GM19328 (cell line): ENCODE results near the gene CORO7.

Experiments
- ATAC-seq: cut with Tn5 transposase; IDR thresholded peaks from one replicate; pipeline ENCODE4 v1.9.1; 2021; ENCODE audit warnings: mild to moderate bottlenecking, moderate library complexity; ENCODE audit not compliant: unreplicated experiment

CORO7 gene

DNA sequence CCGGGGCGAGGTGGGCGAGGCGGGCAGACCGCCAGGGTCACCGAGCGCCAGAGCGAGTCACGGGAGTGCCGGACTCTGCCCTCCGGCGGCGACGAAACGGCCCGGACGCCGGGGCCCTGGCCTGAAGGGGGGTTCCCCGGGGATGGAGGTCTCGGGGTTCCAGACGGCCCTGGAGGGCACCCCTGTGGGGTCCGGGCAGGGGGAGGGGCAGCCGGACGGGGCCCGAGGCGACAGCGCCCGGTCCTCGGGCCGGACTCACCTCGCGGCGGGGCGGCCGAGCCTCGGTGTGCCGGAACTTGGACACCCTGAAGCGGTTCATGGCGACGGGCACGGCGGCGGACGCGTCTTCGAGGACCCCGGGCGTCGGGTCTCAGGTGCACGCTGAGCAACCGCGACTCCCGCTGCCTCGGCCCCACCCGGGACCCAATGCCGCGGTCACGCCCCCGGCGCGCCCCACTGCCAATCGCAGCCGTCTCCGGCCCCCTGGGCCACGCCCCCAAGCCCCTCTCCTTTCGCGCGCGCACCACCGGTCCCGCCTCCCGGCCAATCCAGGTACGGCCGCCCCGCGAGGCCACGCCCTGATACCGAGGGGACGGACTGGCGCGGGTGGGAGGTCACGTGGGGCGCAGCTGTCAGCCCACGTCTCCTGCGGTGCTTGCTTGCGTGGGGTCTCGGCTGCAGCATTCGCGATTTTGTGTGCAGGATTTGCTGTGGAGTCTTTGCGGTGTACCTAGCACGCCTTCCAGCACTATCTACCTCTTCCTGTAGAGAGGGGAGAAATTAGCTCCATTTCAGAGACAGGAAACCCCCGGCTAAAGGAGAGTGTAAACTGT, at the start of gene CORO7:
TSS of gene CORO7 (minus strand) at position 397 of the 833 bp plus-strand sequence. CDS start at position 319, 78 bp downstream.
- ATAC-seq: peak; percentile 60

DNA sequence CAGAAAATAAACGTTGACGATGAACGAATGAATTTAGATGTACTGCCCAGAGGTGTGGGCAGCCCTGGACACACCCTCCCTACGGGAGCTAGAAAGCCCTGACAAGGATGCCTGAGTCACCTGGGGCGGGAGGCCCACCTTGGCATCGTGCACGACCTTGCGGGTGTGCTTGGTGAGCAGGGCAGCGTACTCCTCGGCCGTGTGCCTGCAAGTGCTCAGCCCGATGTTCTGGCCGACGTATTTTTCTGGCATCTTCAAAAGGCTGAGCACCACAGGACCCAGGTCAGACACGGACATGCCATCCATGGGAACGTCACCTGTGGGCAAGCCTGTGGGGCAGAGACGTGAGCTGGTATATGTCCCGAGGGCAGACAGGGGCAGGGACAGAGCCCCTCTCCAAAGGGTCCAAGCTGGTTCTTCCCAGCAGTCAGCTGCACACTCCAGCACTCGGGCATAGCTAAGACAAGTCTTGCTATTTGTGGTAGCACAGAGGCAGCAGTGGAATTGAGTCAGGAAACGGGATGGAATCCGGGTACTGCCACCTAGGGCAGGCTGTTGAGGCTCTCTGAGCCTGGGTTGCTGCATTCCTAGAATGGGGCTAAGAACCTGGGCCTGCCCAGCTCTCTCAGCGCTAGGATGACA, 47.2 kb upstream of the CORO7 start:
- ATAC-seq: no peak

DNA sequence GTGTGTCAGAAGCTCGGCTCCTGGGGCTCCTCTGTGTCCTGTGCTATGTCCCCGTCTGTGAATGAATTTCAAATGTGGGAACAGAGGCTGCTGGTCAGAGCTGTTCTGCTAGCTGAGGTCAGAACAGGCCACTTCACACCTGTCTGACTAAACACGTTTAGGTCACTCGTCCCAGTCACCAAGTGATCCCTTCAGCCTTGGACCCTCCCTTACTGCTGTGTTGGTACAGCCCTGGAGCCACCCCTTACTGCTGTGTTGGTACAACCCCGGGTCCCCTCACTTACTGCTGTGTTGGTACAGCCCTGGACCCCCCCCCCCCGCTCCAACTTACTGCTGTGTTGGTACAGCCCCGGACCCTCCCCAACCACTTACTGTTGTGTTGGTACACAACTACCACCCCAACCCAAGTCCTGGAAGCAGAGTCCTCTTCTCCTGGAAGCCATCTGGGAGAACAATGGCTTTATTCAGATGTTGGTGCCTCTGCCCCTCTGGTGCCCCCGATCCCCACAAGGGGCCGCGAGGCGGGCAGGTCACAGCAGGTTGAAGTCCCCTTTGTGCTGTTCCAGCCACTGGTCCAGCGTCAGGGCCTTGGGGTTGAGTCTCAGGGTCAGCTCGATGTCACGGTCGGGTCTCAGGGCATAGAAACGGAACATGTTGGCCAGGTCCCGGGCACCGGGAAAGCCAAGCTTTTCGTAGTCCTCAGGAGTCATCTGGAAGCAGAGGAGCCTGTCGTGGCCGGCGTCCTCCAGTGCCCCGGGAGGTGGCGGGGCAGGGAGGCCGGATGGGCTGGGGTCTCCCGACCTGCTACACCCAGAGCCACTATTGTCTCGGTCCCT, 45.1 kb upstream of the CORO7 start:
- ATAC-seq: no peak

DNA sequence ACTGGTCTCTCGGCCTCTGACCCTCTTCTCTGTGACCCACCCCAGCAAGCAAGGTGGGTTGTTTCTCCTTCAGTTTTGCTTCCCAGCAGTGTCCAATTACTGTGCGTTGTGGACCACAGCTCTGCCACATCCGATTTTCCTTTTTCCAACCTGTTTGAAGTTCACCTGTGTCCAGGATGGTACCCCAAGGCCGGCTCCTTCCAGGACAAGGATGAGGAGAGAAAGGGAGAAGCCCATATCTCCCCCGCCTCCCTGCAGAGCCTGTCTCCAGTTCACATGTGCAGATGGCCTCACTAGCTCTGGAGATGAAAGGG, 44.5 kb upstream of the CORO7 start:
- no peak for ATAC-seq

DNA sequence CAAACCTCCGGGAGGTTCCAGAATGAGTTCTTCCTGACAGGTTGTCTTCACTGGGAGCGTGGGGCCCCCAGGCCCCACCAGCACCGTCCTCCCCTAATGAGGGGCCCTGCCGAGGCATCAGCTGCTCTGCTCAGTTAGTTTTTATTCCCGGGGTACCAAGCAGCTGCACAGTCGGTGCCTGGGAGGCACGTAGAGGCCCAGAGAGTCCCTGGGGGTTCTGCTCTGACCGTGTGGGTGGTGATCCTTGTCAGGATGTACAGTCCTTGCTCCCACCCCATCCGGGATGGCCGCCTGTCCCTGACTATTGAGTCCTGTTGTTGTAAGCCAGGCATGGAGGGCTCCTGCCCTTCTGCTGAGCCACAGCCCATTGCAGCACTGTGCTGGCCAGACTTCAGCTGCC, 39.6 kb upstream of the CORO7 start:
- no peak for ATAC-seq

DNA sequence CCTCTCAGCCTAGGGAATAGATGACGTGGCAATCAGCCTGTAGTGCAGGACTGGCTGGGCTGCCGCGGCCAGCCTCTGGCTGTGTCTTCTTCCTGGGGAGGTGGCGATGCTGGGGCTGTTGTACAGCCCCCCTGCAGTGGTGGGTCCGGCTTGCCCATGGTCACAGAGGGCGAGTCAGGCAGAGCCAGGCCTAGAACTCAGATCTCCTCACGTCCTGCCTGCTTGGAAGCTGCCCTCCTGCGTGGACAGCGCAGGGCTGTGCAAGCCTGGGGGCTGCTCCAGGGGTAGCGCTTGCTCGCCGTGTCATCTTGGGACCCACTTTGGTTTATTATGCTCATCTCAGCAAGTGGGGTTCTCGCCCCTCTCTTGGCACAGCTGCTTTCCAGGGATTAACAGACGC, 38.7 kb upstream of the CORO7 start:
- ATAC-seq: no peak

DNA sequence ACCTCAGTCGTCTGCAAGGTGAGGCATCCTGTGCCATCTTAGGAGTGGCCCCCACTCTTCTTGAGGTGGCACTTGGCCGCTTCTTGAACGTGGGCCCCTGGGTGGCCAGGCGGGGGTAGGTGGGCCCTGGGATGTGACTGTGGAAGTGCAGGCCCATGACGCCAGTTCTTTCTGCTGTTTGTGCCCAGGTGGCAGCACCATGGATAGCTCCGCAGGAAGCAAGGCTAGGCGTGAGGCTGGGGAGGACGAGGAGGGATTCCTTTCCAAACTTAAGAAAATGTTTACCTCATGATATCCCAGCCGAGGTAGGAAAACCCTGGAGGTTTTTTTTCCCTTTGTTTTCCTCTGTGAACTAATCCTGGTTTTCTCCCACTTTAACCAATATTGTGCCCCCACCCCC, 38.2 kb upstream of the CORO7 start:
- no peak for ATAC-seq

DNA sequence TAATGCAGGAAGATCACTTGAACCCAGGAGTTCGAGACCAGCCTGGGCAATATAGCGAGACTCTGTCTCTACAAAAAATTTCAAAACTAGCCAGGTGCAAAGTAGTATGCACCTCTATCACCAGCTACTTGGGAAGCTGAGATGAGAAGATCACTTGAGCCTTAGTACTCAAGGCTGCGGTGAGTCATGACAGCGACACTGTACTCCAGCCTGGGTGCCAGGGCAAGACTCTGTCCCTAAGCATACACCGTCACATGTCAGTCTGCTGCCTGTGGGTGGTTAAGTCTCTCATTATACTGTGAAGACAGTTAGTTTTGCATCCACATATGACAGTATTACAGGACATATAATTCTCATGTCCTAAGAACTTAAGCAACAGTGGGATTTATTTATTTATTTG, 36.3 kb upstream of the CORO7 start:
- no peak for ATAC-seq

DNA sequence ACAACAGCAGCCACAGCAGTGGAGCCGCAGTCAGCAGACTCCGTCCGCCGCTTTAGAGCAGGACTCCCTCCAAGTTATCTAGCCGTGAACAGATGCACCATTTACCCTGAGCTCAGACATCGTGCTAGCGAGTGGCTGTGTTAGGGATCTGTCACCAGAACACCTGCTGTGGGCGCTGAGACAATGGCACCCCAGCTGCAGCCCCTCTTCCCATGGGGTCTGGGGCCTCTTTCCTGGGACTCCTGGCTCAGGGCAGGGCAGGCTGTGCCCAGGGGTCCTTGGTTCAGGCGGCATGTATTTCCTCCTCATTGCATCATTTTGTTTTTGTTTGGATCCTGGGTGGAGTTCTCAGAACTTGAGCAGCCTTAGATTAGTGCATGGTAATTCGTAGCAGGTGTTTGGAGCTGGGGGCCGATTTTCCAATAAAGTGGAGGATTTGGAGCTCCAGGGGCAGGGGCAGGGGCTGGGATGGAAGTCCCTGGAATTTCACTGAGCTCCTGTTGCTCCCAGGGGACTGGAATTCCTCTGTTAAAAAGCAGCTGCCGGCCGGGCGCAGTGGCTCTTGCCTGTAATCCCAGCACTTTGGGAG, 34.6 kb upstream of the CORO7 start:
- no peak for ATAC-seq

DNA sequence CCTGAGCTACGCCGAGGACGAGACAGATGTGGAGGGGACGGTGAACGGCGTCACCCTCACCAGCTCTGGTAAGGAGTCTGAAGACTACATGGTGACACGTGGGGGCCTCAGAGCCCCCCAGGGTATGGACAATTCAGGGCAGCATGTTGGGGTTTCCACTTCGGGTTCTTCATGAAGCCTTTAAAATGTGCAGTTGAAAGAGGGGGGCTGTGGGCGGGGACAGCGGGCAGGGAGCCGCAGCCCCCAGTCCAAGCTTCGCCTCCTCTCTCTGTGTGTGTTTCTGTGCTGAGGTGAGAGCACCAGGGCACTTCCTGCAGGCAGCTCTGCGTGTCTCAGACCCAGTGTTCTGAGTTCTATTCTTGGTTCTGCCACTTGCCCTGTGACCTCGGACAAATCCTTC, 34.0 kb upstream of the CORO7 start:
- no peak for ATAC-seq

DNA sequence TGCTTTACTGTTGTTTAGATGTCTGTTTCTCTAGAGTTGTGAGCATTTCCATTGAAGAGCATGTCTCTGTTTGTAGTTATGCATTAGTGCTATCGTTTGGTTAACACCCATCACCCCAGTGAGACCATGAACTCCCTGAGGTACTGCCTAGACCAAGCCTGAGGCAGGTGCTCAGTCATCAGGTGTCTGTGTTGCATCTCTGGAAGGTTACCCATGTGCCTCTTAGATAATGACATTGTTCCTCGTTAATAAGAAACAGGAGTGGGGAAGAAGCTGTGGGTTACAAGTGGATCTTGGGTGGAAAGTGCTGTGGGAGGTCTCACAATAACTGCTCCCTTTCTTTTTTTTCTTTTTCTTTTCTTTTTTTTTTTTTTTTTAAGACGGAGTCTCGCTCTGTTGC, 27.6 kb upstream of the CORO7 start:
- no peak for ATAC-seq

DNA sequence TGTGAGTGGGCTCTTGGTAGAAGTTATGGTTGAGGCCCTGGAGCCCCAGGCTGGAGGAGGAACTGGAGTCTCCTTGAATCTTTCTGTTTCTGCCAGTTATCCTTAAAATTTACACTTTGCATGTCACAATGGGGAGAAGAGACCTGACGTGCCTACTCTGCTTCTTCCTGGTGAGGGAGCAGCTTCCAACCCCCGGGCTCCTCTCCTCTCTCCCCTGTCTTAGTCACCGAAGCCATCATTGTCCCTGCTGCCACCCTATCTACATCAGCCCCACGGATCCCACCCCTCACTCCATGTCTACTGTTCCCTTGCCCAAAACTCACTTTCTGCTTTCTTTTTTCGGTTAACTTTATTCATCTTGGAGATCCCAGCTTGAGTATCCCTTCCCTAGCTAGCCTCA, 26.9 kb upstream of the CORO7 start:
- no peak for ATAC-seq

DNA sequence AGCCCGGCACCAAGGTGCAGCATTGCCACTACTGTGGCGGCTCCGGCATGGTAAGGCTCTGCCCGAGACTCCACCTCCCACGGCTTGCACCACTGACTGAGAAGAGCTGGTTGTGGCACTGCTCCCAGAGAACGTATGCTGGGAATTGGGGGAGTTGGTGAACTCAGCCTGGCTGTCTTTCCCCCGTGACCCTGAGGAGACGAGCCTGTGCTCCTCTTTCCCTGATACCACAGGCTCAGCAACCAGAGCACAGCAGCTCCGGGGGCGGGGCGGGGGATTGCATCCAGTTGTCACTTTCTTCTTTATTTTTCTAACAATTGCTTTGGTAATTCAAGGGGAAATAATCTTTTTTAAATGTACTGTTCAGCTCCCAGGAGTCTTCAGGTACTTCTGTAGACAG, 26.0 kb upstream of the CORO7 start:
- no peak for ATAC-seq

DNA sequence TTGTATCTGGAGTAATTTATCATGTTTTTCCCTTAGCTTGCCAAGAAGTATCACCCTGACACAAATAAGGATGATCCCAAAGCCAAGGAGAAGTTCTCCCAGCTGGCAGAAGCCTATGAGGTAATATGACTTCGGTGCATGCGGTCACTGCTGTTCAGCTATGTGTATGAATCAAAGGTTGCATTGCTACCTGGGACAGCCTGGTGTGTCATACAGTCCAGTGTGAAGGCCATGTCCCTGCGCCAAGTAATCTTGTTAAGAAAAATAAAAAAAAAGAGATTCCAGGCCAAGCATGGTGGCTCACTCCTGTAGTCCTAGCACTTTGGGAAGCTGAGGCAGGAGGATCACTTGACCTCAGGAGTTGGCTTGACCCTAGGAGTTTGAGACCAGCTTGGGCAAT, 21.0 kb upstream of the CORO7 start:
- ATAC-seq: no peak

DNA sequence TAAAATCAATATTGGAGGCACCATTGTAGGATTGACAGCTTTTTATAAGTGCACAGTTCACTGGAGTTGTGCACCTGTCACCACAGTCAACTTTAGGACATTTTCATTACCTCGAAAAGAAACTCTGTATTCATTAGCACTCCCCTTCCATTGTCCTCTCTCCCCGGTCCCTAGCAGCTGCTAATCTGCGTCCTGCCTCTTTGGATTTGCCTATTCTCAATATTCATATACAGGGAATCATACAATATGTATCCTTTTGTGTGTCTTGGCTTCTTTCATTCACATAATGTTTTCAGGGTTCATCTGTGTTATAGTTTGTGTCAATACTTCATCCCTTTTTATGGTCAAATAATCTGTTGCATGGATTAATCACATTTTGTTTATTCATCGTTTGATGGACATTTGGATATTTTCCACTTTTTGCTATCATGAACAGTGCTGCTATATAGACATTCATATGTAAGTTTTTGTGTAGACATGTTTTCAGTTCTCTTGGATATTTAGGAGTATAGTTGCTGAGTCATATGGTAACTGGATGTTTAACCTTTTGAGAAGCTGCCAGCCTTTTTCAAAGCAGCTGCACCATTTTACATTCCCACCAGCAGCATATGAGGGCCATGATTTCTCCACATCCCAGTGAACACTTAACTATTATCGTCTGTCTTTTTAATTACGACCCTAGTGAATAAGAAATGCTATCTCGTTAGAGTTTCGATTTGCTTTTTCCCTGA, 19.1 kb upstream of the CORO7 start:
- ATAC-seq: no peak

DNA sequence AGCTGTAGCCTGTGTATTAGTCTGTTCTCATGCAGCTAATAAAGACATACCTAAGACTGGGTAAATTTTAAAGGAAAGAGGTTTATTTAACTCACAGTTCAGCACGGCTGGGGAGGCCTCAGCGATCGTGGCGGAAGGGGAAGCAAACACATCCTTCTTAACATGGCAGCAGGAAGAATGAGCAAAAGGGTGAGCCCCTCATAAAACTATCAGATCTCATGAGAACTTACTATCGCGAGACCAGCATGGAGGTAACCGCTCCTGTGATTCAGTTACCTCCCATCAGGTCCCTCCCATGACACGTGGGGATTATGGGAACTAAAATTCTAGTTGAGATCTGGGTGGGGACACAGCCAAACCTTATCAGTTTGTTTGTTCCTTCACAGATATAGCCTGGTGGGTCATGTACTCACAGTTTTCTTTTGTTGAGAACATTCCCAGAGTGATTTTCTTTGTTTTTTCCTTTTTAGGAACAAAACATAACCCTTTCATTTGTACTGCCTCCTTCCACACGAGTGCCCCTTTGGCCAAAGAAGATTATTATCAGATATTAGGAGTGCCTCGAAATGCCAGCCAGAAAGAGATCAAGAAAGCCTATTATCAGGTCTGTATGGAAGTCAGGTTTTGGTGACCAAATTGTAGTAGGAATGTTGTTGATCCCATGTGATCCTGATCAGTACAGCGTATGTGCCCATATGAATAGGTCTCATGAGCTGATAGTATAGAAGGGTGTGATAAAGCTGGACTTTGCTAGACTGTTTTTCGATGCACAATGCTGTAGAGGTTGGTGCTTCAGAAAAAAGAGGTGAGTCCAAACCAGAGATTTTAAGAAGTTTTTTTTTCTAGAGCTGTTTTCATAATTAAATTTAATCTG, 17.8 kb upstream of the CORO7 start:
- ATAC-seq: no peak

DNA sequence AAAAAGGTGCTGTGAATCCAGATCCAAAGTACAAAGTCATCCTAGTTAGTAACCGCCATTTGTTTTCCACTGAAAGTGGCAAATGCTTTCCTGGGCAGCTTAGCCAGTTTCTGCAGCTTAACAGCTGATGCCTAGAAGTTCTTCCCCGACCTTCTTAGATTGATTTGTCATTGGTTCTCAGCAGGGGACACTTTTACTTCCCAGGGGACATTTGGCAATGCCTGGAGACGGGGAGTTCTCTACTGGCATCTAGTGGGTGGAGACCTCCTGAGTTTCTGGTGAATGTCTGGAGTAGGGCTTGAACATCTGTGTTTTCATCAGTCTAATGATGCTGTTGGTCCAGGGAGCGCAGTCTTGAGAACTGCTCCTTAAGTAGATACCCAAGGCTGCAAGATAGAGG, 16.8 kb upstream of the CORO7 start:
- ATAC-seq: no peak

DNA sequence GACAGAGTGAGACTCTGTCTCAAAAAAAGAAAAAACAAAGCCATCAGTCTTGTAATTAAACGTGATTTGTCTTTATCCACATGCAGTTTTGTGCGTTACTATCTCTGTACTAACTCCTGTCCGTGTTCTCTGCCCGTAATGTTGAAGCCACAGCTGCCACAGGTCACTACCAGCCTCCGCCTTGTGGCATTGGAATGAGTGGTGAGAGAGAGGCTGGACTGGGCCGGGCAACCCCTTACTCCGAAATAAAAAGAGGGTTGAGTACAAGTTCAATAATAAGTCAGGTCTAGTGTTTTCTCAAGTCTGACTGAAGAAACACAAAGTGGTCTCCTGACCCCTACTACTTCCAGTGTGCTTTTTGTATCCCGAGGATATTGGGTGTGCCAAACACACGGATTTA, 14.6 kb upstream of the CORO7 start:
- no peak for ATAC-seq

DNA sequence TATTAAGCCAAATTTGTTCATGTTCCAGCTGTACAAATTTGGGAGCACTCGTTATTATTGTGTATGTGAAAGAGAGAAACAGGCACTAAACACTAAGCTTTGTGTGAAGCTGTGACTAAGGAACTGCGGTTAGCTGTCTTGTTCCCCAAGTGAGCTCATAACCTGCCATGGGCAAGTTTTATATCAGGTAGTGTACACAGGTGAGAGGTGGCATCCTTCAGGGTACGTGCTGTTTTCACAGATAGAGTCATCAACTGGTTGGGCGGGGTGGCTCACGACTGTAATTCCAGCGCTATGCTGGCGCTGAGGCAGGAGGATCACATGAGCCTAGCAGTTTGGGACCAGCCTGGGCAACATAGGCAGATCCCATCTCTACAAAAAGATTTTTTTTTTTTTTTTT, 12.1 kb upstream of the CORO7 start:
- ATAC-seq: no peak
